Gastrocnemius medialis (tissue), 4 donors: Measurements from ENCODE around the gene PDAP1.

Experiments used
- CTCF ChIP-seq, 5 experiments: fragments of 450-650 bp in 3 of 5; fragments of 200-600 bp in 2 of 5; sonication (generic) in 2 of 5; IDR thresholded peaks in 4 of 5; conservative IDR thresholded peaks in 1 of 5; 1 replicate in 4 of 5; 2 replicates in 1 of 5; pipeline ENCODE4 v1.5.1; 2016 to 2019; ENCODE audit warnings: antibody characterized with exemption in 5 of 5, mild to moderate bottlenecking in 3 of 5, moderate library complexity in 3 of 5
- POLR2A ChIP-seq, 2 donors: fragments of 450-650 bp; IDR thresholded peaks; one replicate each; pipeline ENCODE4 v1.6.1; 2017; ENCODE audit warnings: antibody characterized with exemption in 2 of 2, mild to moderate bottlenecking in 2 of 2, moderate library complexity in 2 of 2

GRCh38 chr7:99383791-99384370, 24.5 kb downstream of the PDAP1 start:
- TF ChIP-seq POLR2A (IDR thresholded peaks at IDR 0.05): no peak
- TF ChIP-seq CTCF (IDR thresholded peaks at IDR 0.05 in 4 of 5, conservative IDR thresholded peaks at IDR 0.05 in 1 of 5): no peak
